HCT116 (cell line): ENCODE data around the gene RNFT1. TPM values are rescaled to one million over a fixed set of nuclear protein-coding genes. Genes with fewer than 3 reads are reported as not detected.
"Not testable (repeated sequence)": the region's sequence is repeated elsewhere in the genome, so short reads cannot be mapped to it uniquely, and the experiment has no call there.

Experiments used
- ATAC-seq: fragments of 200-7000 bp; cut with Tn5 transposase; 2 replicates; pipeline ENCODE4 v1.9.1; 2020; ENCODE audit warnings: mild to moderate bottlenecking, moderate library complexity
- BruUV-seq: library from RNA; stranded (reverse); fragments of 400-500 nt; replicated peaks from 2 replicates; lab custom pipeline; 2021; lab: Mats Ljungman, UMichigan
- CTCF ChIA-PET: fragments of 300-600 bp; sonication (Branson Sonifier 250); formaldehyde crosslinking; loops from one replicate; lab custom pipeline; 2021; ENCODE audit warnings: antibody characterized with exemption; lab: Charles Lee
- POLR2A ChIA-PET: fragments of 300-600, 350-600 bp; sonication (Branson Sonifier 250); formaldehyde crosslinking; loops from one replicate; lab custom pipeline; 2021; ENCODE audit warnings: antibody characterized with exemption; lab: Charles Lee
- RAD21 ChIA-PET, 2 experiments: fragments of 300-600 bp; sonication (Branson Sonifier 250); formaldehyde crosslinking; loops; one replicate each; lab custom pipeline; 2023; ENCODE audit warnings: low total read pairs in 2 of 2; ENCODE audit not compliant: uncharacterized antibody in 2 of 2, unreplicated experiment in 2 of 2, low non-redundant PET in 1 of 2; lab: Charles Lee
- DNase-seq: peaks from one replicate; pipeline ENCODE4 v3.0.0-alpha.2; 2010; ENCODE audit warnings: low read depth, low spot score
- H2AFZ ChIP-seq: fragments of 200-600 bp; shearing (Covaris generic), sonication (generic); 2 replicates; pipeline ENCODE4 v1.6.1; 2017; ENCODE audit warnings: low read depth, mixed run types, mixed read lengths, antibody characterized with exemption, low read length; ENCODE audit not compliant: poor library complexity, severe bottlenecking
- H3K27ac ChIP-seq: 2 replicates; pipeline ENCODE4 v1.5.1; 2012; ENCODE audit warnings: low read depth, low read length
- H3K27me3 ChIP-seq: fragments of 200-600 bp; sonication (generic); 2 replicates; pipeline ENCODE4 v1.6.1; 2016; ENCODE audit warnings: mixed run types, low read length, mixed read lengths; ENCODE audit not compliant: insufficient read depth
- H3K36me3 ChIP-seq, 2 experiments: fragments of 200-500 bp in 1 of 2; fragments of 200-600 bp in 1 of 2; sonication (Bioruptor generic) in 1 of 2; sonication (generic) in 1 of 2; 2 replicates each; pipeline versions ENCODE4 v1.5.1 to v1.6.1; 2014 to 2016; ENCODE audit warnings: low read length in 2 of 2, inconsistent platforms in 1 of 2, mixed read lengths in 1 of 2, mixed run types in 1 of 2; ENCODE audit not compliant: insufficient read depth in 2 of 2, control insufficient read depth in 1 of 2
- H3K4me1 ChIP-seq, 2 experiments: fragments of 200-600 bp in 1 of 2; sonication (generic) in 1 of 2; 2 replicates each; pipeline versions ENCODE4 v1.5.1 to v1.6.1; 2012 to 2017; ENCODE audit warnings: low read length in 2 of 2, inconsistent platforms in 1 of 2, mild to moderate bottlenecking in 1 of 2, mixed read lengths in 1 of 2, mixed run types in 1 of 2, moderate library complexity in 1 of 2; ENCODE audit not compliant: insufficient read depth in 2 of 2, control insufficient read depth in 1 of 2
- H3K4me2 ChIP-seq: fragments of 200-600 bp; sonication (generic); 2 replicates; pipeline ENCODE4 v1.6.1; 2017; ENCODE audit warnings: mixed run types, low read length, mixed read lengths
- H3K4me3 ChIP-seq, 2 experiments: fragments of 200-600 bp in 1 of 2; sonication (generic) in 1 of 2; replicated peaks in 1 of 2; 2 replicates each; pipeline ENCODE4 v1.5.1; 2011 to 2016; ENCODE audit warnings: low read length in 2 of 2, control low read depth in 1 of 2, low read depth in 1 of 2, mild to moderate bottlenecking in 1 of 2, mixed read lengths in 1 of 2, mixed run types in 1 of 2
- H3K79me2 ChIP-seq: fragments of 200-600 bp; sonication (generic); 2 replicates; pipeline ENCODE4 v1.6.1; 2017; ENCODE audit warnings: mild to moderate bottlenecking, mixed run types, low read length, moderate library complexity, mixed read lengths; ENCODE audit not compliant: insufficient read depth
- H3K9ac ChIP-seq: fragments of 200-600 bp; sonication (generic); 2 replicates; pipeline ENCODE4 v1.6.1; 2016; ENCODE audit warnings: low read length, mixed read lengths
- H3K9me2 ChIP-seq: fragments of 200-600 bp; sonication (generic), shearing (Covaris generic); 2 replicates; pipeline ENCODE4 v1.6.1; 2017; ENCODE audit warnings: mixed run types, mild to moderate bottlenecking, moderate library complexity; ENCODE audit not compliant: insufficient read depth
- H3K9me3 ChIP-seq, 2 experiments: fragments of 200-500 bp in 1 of 2; fragments of 200-600 bp in 1 of 2; sonication (Bioruptor generic) in 1 of 2; sonication (generic) in 1 of 2; 2 replicates each; pipeline ENCODE4 v1.6.1; 2014 to 2017; ENCODE audit warnings: low read length in 2 of 2, mixed read lengths in 2 of 2, inconsistent platforms in 1 of 2, low read depth in 1 of 2, mild to moderate bottlenecking in 1 of 2, mixed run types in 1 of 2, moderate library complexity in 1 of 2; ENCODE audit not compliant: control insufficient read depth in 1 of 2, insufficient read depth in 1 of 2
- H4K20me1 ChIP-seq: fragments of 200-600 bp; sonication (generic), shearing (Covaris generic); 2 replicates; pipeline ENCODE4 v1.6.1; 2017; ENCODE audit warnings: mixed run types, mild to moderate bottlenecking, moderate library complexity; ENCODE audit not compliant: insufficient read depth
- ATF3 ChIP-seq: IDR thresholded peaks from 2 replicates; pipeline ENCODE4 v1.6.1; 2012
- EGR1 ChIP-seq: IDR thresholded peaks from 2 replicates; pipeline ENCODE4 v1.6.1; 2012; ENCODE audit warnings: low read depth
- EZH2 ChIP-seq: fragments of 200-600 bp; sonication (generic); IDR thresholded peaks from 2 replicates; pipeline ENCODE4 v1.6.1; 2017; ENCODE audit warnings: antibody characterized with exemption, mixed run types
- EZH2phosphoT487 ChIP-seq: fragments of 200-600 bp; IDR thresholded peaks from 2 replicates; pipeline ENCODE4 v1.6.1; 2018; ENCODE audit warnings: antibody characterized with exemption, borderline replicate concordance
- JUND ChIP-seq: IDR thresholded peaks from 2 replicates; pipeline ENCODE4 v1.6.1; 2012
- POLR2AphosphoS5 ChIP-seq: IDR thresholded peaks from 2 replicates; pipeline ENCODE4 v1.6.1; 2011; ENCODE audit warnings: mild to moderate bottlenecking, low read depth, low read length, moderate library complexity
- RAD21 ChIP-seq: IDR thresholded peaks from 2 replicates; pipeline ENCODE4 v1.6.1; 2012; ENCODE audit warnings: low read depth, mild to moderate bottlenecking
- REST ChIP-seq: IDR thresholded peaks from 2 replicates; pipeline ENCODE4 v1.6.1; 2012; ENCODE audit warnings: low read depth
- SP1 ChIP-seq: IDR thresholded peaks from 2 replicates; pipeline ENCODE4 v1.6.1; 2012; ENCODE audit warnings: low read depth
- SRF ChIP-seq: IDR thresholded peaks from 2 replicates; pipeline ENCODE4 v1.6.1; 2012; ENCODE audit warnings: low read depth
- TCF7L2 ChIP-seq: IDR thresholded peaks from 2 replicates; pipeline ENCODE4 v1.7.0; 2011; ENCODE audit warnings: borderline replicate concordance, inconsistent platforms; ENCODE audit not compliant: insufficient read depth, insufficient read length; ENCODE audit errors: extremely low read depth
- YY1 ChIP-seq: IDR thresholded peaks from 2 replicates; pipeline ENCODE4 v1.6.1; 2011; ENCODE audit warnings: low read length, low read depth, moderate library complexity, mild to moderate bottlenecking; ENCODE audit not compliant: insufficient replicate concordance; ENCODE audit errors: extremely low read depth
- ZNF274 ChIP-seq: fragments of 200-500 bp; sonication (Bioruptor generic); IDR thresholded peaks from 2 replicates; pipeline ENCODE4 v1.6.1; 2014; ENCODE audit warnings: mild to moderate bottlenecking, low read depth, low read length, inconsistent platforms
- intact Hi-C: fragments of 100-400 bp; cut with micrococcal nuclease; formaldehyde crosslinking; loops from 2 replicates; pipeline ENCODE4 v1.10.0; 2022
- total RNA-seq: library from RNA; stranded (reverse); gene quantifications from one replicate; pipeline ENCODE4 v1.2.1, GENCODE V29; 2021; ENCODE audit not compliant: unreplicated experiment

RNFT1 gene
- total RNA-seq, 1 experiment from 2014 or later: 24.2 TPM

GRCh38 chr17:59946433-59946832, 18.1 kb downstream of the RNFT1 start:
- RAD21 ChIA-PET: interaction anchor here in 1 of 2 experiments (0.6 kb wide), 1 partner anchor 199 kb away, joined by 3 read pairs; no protein-coding TSS in a partner anchor
- H2AFZ ChIP-seq, H3K79me2 ChIP-seq, intact Hi-C loops, BruUV-seq, H4K20me1 ChIP-seq, H3K4me3 ChIP-seq, H3K9me3 ChIP-seq, H3K27ac ChIP-seq, H3K4me2 ChIP-seq, ATAC-seq, H3K4me1 ChIP-seq, H3K9me2 ChIP-seq, POLR2A ChIA-PET, CTCF ChIA-PET, DNase-seq, H3K9ac ChIP-seq, H3K27me3 ChIP-seq: not testable (repeated sequence)
- H3K36me3 ChIP-seq: peaks cover 29 to 44% of the 10 kb centered on the region in 2 experiments

GRCh38 chr17:59941131-59941530, 23.4 kb downstream of the RNFT1 start:
- H2AFZ ChIP-seq: no peak overlapping the region
- peaks cover 41 to 47% of the 10 kb centered on the region in 2 experiments for H3K36me3 ChIP-seq
- H3K4me1 ChIP-seq: no peaks in the 10 kb centered on the region
- DNase-seq (no peak), ATAC-seq (no peak)
- CTCF ChIA-PET: no interaction called here
- RAD21 ChIA-PET: no interaction called here
- H3K4me3 ChIP-seq: no peak overlapping the region
- H3K27ac ChIP-seq: no peak overlapping the region
- no peaks in the 10 kb centered on the region for H4K20me1 ChIP-seq
- BruUV-seq: no TSS peak
- no peaks in the 10 kb centered on the region for H3K27me3 ChIP-seq
- no peaks in the 10 kb centered on the region for H3K9me2 ChIP-seq
- no peak overlapping the region for H3K9ac ChIP-seq
- POLR2A ChIA-PET: no interaction called here
- no peak for TF ChIP-seq SRF
- no peak for TF ChIP-seq REST
- TF ChIP-seq YY1: no peak
- no peak for TF ChIP-seq EZH2phosphoT487
- TF ChIP-seq POLR2AphosphoS5: no peak
- no peak for TF ChIP-seq EGR1
- no peak for TF ChIP-seq EZH2
- TF ChIP-seq TCF7L2: no peak
- no peak for TF ChIP-seq RAD21
- TF ChIP-seq ZNF274: no peak
- no peak for TF ChIP-seq SP1
- no peak for TF ChIP-seq ATF3
- no peak for TF ChIP-seq JUND
- H3K9me3 ChIP-seq: no peaks in the 10 kb centered on the region
- no peaks in the 10 kb centered on the region for H3K79me2 ChIP-seq
- H3K4me2 ChIP-seq: no peak overlapping the region
- intact Hi-C loops: no loop called here

GRCh38 chr17:59940697-59941096, 23.8 kb downstream of the RNFT1 start:
- H4K20me1 ChIP-seq, H3K4me2 ChIP-seq, H3K9me3 ChIP-seq, POLR2A ChIA-PET, H3K9me2 ChIP-seq, ATAC-seq, H2AFZ ChIP-seq, H3K9ac ChIP-seq, intact Hi-C loops, H3K4me3 ChIP-seq, CTCF ChIA-PET, H3K27ac ChIP-seq, H3K27me3 ChIP-seq, RAD21 ChIA-PET, DNase-seq, H3K79me2 ChIP-seq, BruUV-seq, H3K4me1 ChIP-seq: not testable (repeated sequence)
- peaks cover 39 to 47% of the 10 kb centered on the region in 2 experiments for H3K36me3 ChIP-seq
